ENCODE results near the gene SLC25A48.

Gene SLC25A48

DNA sequence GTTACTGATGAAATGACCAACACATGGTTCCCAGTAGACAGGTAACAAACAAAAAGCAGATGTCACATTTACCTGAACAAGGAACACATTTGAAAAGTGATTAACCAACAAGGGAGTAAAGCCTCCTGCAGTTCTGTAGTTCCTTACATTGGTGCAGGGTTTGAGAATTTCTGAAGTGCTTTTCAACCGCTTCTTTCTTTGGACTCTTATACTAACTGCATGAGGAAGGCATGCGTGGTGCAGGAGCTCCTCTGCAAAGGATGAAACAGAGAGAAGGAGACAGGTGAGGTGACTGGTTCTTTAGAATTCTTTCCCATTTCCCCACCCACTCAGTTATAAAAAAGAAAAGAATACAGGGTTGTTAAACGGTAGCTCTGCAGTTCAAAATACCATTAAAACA lies 65.8 kb downstream of the SLC25A48 start:
- no peaks in the 10 kb centered on the region for H3K27me3 ChIP-seq (ENCODE audit: insufficient read depth, low read length)
- H3K79me2 ChIP-seq (ENCODE audit: insufficient read depth, low read length) = no peaks in the 10 kb centered on the region
- H2AFZ ChIP-seq (ENCODE audit: low read length) = no peak overlapping the region
- no peak for TF ChIP-seq EZH2 (IDR thresholded peaks at IDR 0.05; ENCODE audit: borderline replicate concordance, low read length)
- TF ChIP-seq, protein P1, sequence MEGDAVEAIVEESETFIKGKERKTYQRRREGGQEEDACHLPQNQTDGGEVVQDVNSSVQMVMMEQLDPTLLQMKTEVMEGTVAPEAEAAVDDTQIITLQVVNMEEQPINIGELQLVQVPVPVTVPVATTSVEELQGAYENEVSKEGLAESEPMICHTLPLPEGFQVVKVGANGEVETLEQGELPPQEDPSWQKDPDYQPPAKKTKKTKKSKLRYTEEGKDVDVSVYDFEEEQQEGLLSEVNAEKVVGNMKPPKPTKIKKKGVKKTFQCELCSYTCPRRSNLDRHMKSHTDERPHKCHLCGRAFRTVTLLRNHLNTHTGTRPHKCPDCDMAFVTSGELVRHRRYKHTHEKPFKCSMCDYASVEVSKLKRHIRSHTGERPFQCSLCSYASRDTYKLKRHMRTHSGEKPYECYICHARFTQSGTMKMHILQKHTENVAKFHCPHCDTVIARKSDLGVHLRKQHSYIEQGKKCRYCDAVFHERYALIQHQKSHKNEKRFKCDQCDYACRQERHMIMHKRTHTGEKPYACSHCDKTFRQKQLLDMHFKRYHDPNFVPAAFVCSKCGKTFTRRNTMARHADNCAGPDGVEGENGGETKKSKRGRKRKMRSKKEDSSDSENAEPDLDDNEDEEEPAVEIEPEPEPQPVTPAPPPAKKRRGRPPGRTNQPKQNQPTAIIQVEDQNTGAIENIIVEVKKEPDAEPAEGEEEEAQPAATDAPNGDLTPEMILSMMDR (IDR thresholded peaks at IDR 0.05; ENCODE audit: low read length) = no peak
- no peaks in the 10 kb centered on the region for H3K4me1 ChIP-seq (ENCODE audit: insufficient read depth, low read length, severe bottlenecking)
- no peak overlapping the region for H3K4me3 ChIP-seq (ENCODE audit: low read depth, low read length, poor library complexity, severe bottlenecking)
- H3K4me2 ChIP-seq (ENCODE audit: low read length) = no peak overlapping the region
- H3F3A ChIP-seq (ENCODE audit: insufficient read depth, low read length) = no peaks in the 10 kb centered on the region
- no peak overlapping the region for H3K27ac ChIP-seq (ENCODE audit: low read depth, low read length, poor library complexity, severe bottlenecking)
- no peaks in the 10 kb centered on the region for H3K9me3 ChIP-seq (ENCODE audit: low read length)
- no peak overlapping the region for H3K9ac ChIP-seq (ENCODE audit: low read length)
- no peaks in the 10 kb centered on the region for H3K36me3 ChIP-seq (ENCODE audit: insufficient read depth, low read length)
- no peaks in the 10 kb centered on the region for H4K20me1 ChIP-seq (ENCODE audit: insufficient read depth, low read length)
- no peaks in the 10 kb centered on the region for H3K9me2 ChIP-seq (ENCODE audit: low read depth, low read length)

GRCh38 chr5:135901633-135902032 lies 67.2 kb downstream of the SLC25A48 start:
- TF ChIP-seq, protein P1 (IDR thresholded peaks at IDR 0.05; ENCODE audit: low read length) = no peak
- TF ChIP-seq EZH2 (IDR thresholded peaks at IDR 0.05; ENCODE audit: borderline replicate concordance, low read length) = no peak
- H3K4me1 ChIP-seq (ENCODE audit: insufficient read depth, low read length, severe bottlenecking) = no peaks in the 10 kb centered on the region
- no peaks in the 10 kb centered on the region for H3K27me3 ChIP-seq (ENCODE audit: insufficient read depth, low read length)
- no peak overlapping the region for H2AFZ ChIP-seq (ENCODE audit: low read length)
- H3K9me2 ChIP-seq (ENCODE audit: low read depth, low read length) = no peaks in the 10 kb centered on the region
- H3F3A ChIP-seq (ENCODE audit: insufficient read depth, low read length) = no peaks in the 10 kb centered on the region
- no peak overlapping the region for H3K4me2 ChIP-seq (ENCODE audit: low read length)
- H3K9ac ChIP-seq (ENCODE audit: low read length) = no peak overlapping the region
- H3K27ac ChIP-seq (ENCODE audit: low read depth, low read length, poor library complexity, severe bottlenecking) = no peak overlapping the region
- H3K4me3 ChIP-seq (ENCODE audit: low read depth, low read length, poor library complexity, severe bottlenecking) = no peak overlapping the region
- no peaks in the 10 kb centered on the region for H3K79me2 ChIP-seq (ENCODE audit: insufficient read depth, low read length)
- H3K9me3 ChIP-seq (ENCODE audit: low read length) = no peaks in the 10 kb centered on the region
- no peaks in the 10 kb centered on the region for H4K20me1 ChIP-seq (ENCODE audit: insufficient read depth, low read length)
- H3K36me3 ChIP-seq (ENCODE audit: insufficient read depth, low read length) = no peaks in the 10 kb centered on the region

GRCh38 chr5:135905144-135905543 lies 70.7 kb downstream of the SLC25A48 start:
- TF ChIP-seq, protein P1 (IDR thresholded peaks at IDR 0.05; ENCODE audit: low read length) = no peak
- no peak for TF ChIP-seq EZH2 (IDR thresholded peaks at IDR 0.05; ENCODE audit: borderline replicate concordance, low read length)
- Histone ChIP-seq H3K27me3 (ENCODE audit: insufficient read depth, low read length) (no peaks in the 10 kb centered on the region), H3K4me1 (ENCODE audit: insufficient read depth, low read length, severe bottlenecking) (no peaks in the 10 kb centered on the region), H3F3A (ENCODE audit: insufficient read depth, low read length) (no peaks in the 10 kb centered on the region), H3K79me2 (ENCODE audit: insufficient read depth, low read length) (no peaks in the 10 kb centered on the region), H2AFZ (ENCODE audit: low read length) (no peak overlapping the region), H3K9me3 (ENCODE audit: low read length) (no peaks in the 10 kb centered on the region), H3K9ac (ENCODE audit: low read length) (no peak overlapping the region), H3K4me2 (ENCODE audit: low read length) (no peak overlapping the region), H3K4me3 (ENCODE audit: low read depth, low read length, poor library complexity, severe bottlenecking) (no peak overlapping the region), H3K9me2 (ENCODE audit: low read depth, low read length) (no peaks in the 10 kb centered on the region), H4K20me1 (ENCODE audit: insufficient read depth, low read length) (no peaks in the 10 kb centered on the region), H3K27ac (ENCODE audit: low read depth, low read length, poor library complexity, severe bottlenecking) (no peak overlapping the region), H3K36me3 (ENCODE audit: insufficient read depth, low read length) (no peaks in the 10 kb centered on the region)
